HCT116 (cell line): ENCODE measurements around the gene EVL.

Experiments used
- CBX3 ChIP-seq: IDR thresholded peaks from 2 replicates; pipeline ENCODE4 v1.6.1; 2012; ENCODE audit warnings: low read depth
- CEBPB ChIP-seq: IDR thresholded peaks from 2 replicates; pipeline ENCODE4 v1.6.1; 2012; ENCODE audit warnings: low read depth
- EZH2 ChIP-seq: fragments of 200-600 bp; sonication (generic); IDR thresholded peaks from 2 replicates; pipeline ENCODE4 v1.6.1; 2017; ENCODE audit warnings: antibody characterized with exemption, mixed run types
- POLR2A ChIP-seq: IDR thresholded peaks from 2 replicates; pipeline ENCODE4 v1.7.0; 2011; ENCODE audit warnings: borderline replicate concordance; ENCODE audit not compliant: insufficient read depth, insufficient read length; ENCODE audit errors: extremely low read depth
- POLR2AphosphoS5 ChIP-seq: IDR thresholded peaks from 2 replicates; pipeline ENCODE4 v1.6.1; 2011; ENCODE audit warnings: mild to moderate bottlenecking, low read depth, low read length, moderate library complexity
- RAD21 ChIP-seq: IDR thresholded peaks from 2 replicates; pipeline ENCODE4 v1.6.1; 2012; ENCODE audit warnings: low read depth, mild to moderate bottlenecking
- YY1 ChIP-seq: IDR thresholded peaks from 2 replicates; pipeline ENCODE4 v1.6.1; 2011; ENCODE audit warnings: low read length, low read depth, moderate library complexity, mild to moderate bottlenecking; ENCODE audit not compliant: insufficient replicate concordance; ENCODE audit errors: extremely low read depth
- ZFX ChIP-seq: fragments of 450-650 bp; IDR thresholded peaks from 2 replicates; pipeline ENCODE4 v1.6.1; 2017
- ZNF274 ChIP-seq: fragments of 200-500 bp; sonication (Bioruptor generic); IDR thresholded peaks from 2 replicates; pipeline ENCODE4 v1.6.1; 2014; ENCODE audit warnings: mild to moderate bottlenecking, low read depth, low read length, inconsistent platforms
- TF ChIP-seq, protein P1 (sequence below), 3 experiments: fragments of 200-600 bp in 1 of 3; sonication (generic) in 1 of 3; IDR thresholded peaks in 2 of 3; conservative IDR thresholded peaks in 1 of 3; 2 replicates each; pipeline ENCODE4 v1.5.1; 2012 to 2017; ENCODE audit warnings: low read depth in 2 of 3, low read length in 2 of 3, antibody characterized with exemption in 1 of 3, borderline replicate concordance in 1 of 3, control low read depth in 1 of 3, mild to moderate bottlenecking in 1 of 3, mixed read lengths in 1 of 3, mixed run types in 1 of 3, moderate library complexity in 1 of 3; ENCODE audit not compliant: insufficient read depth in 1 of 3
- TF ChIP-seq, protein P2 (sequence below): IDR thresholded peaks from 2 replicates; pipeline ENCODE4 v1.6.1; 2012; ENCODE audit warnings: low read depth

- TF ChIP-seq, protein P1, sequence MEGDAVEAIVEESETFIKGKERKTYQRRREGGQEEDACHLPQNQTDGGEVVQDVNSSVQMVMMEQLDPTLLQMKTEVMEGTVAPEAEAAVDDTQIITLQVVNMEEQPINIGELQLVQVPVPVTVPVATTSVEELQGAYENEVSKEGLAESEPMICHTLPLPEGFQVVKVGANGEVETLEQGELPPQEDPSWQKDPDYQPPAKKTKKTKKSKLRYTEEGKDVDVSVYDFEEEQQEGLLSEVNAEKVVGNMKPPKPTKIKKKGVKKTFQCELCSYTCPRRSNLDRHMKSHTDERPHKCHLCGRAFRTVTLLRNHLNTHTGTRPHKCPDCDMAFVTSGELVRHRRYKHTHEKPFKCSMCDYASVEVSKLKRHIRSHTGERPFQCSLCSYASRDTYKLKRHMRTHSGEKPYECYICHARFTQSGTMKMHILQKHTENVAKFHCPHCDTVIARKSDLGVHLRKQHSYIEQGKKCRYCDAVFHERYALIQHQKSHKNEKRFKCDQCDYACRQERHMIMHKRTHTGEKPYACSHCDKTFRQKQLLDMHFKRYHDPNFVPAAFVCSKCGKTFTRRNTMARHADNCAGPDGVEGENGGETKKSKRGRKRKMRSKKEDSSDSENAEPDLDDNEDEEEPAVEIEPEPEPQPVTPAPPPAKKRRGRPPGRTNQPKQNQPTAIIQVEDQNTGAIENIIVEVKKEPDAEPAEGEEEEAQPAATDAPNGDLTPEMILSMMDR (IDR thresholded peaks at IDR 0.05 in 2 of 3, conservative IDR thresholded peaks at IDR 0.05 in 1 of 3; ENCODE audit: borderline replicate concordance in 1 of 3, insufficient read depth in 1 of 3, low read depth in 2 of 3, low read length in 2 of 3), result no peak
- TF ChIP-seq CBX3 (no peak), EZH2 (no peak), POLR2A (no peak), POLR2AphosphoS5 (no peak), CEBPB (no peak), ZFX (no peak), ZNF274 (no peak), YY1 (no peak), RAD21 (no peak)
- TF ChIP-seq, protein P2, sequence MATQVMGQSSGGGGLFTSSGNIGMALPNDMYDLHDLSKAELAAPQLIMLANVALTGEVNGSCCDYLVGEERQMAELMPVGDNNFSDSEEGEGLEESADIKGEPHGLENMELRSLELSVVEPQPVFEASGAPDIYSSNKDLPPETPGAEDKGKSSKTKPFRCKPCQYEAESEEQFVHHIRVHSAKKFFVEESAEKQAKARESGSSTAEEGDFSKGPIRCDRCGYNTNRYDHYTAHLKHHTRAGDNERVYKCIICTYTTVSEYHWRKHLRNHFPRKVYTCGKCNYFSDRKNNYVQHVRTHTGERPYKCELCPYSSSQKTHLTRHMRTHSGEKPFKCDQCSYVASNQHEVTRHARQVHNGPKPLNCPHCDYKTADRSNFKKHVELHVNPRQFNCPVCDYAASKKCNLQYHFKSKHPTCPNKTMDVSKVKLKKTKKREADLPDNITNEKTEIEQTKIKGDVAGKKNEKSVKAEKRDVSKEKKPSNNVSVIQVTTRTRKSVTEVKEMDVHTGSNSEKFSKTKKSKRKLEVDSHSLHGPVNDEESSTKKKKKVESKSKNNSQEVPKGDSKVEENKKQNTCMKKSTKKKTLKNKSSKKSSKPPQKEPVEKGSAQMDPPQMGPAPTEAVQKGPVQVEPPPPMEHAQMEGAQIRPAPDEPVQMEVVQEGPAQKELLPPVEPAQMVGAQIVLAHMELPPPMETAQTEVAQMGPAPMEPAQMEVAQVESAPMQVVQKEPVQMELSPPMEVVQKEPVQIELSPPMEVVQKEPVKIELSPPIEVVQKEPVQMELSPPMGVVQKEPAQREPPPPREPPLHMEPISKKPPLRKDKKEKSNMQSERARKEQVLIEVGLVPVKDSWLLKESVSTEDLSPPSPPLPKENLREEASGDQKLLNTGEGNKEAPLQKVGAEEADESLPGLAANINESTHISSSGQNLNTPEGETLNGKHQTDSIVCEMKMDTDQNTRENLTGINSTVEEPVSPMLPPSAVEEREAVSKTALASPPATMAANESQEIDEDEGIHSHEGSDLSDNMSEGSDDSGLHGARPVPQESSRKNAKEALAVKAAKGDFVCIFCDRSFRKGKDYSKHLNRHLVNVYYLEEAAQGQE, result no peak
Measured at GRCh38 chr14:100132903-100133510, 67.8 kb downstream of the EVL start.
